Liver (tissue), 9 donors: ENCODE results near the gene TXNIP. TPM values are rescaled to one million over a fixed set of nuclear protein-coding genes. Genes with fewer than 3 reads are reported as not detected.

Source experiments
- DNase-seq: peaks from one replicate; pipeline ENCODE4 v3.0.0-alpha.2; 2017; ENCODE audit warnings: low spot score
- H3K27ac ChIP-seq, 2 donors: one replicate each; pipeline ENCODE4 v1.7.0; 2013; ENCODE audit warnings: inconsistent platforms in 2 of 2, low read length in 2 of 2, control low read depth in 1 of 2, low read depth in 1 of 2, mild to moderate bottlenecking in 1 of 2
- H3K27me3 ChIP-seq, 4 donors: one replicate each; pipeline versions ENCODE4 v1.6.1 to v1.7.0; 2013; ENCODE audit warnings: low read length in 3 of 4, inconsistent platforms in 1 of 4, mild to moderate bottlenecking in 1 of 4, moderate library complexity in 1 of 4; ENCODE audit not compliant: control insufficient read depth in 4 of 4, insufficient read depth in 4 of 4
- H3K36me3 ChIP-seq, 4 donors: one replicate each; pipeline versions ENCODE4 v1.6.1 to v1.7.0; 2013; ENCODE audit warnings: low read length in 3 of 4, mild to moderate bottlenecking in 3 of 4, low read depth in 1 of 4, moderate library complexity in 1 of 4; ENCODE audit not compliant: control insufficient read depth in 4 of 4, insufficient read depth in 3 of 4
- H3K4me1 ChIP-seq, 4 donors: one replicate each; pipeline versions ENCODE4 v1.6.1 to v1.7.0; 2013; ENCODE audit warnings: low read length in 3 of 4, mild to moderate bottlenecking in 3 of 4, moderate library complexity in 1 of 4; ENCODE audit not compliant: control insufficient read depth in 4 of 4, insufficient read depth in 4 of 4
- H3K4me3 ChIP-seq, 3 donors: one replicate each; pipeline versions ENCODE4 v1.6.1 to v1.7.0; 2013; ENCODE audit warnings: low read length in 3 of 3, control low read depth in 1 of 3, low read depth in 1 of 3, mild to moderate bottlenecking in 1 of 3
- H3K9ac ChIP-seq, 2 donors: one replicate each; pipeline ENCODE4 v1.7.0; 2013; ENCODE audit warnings: low read length in 2 of 2, mild to moderate bottlenecking in 2 of 2, moderate library complexity in 2 of 2, control low read depth in 1 of 2, low read depth in 1 of 2
- H3K9me3 ChIP-seq, 4 donors: one replicate each; pipeline versions ENCODE4 v1.6.1 to v1.7.0; 2013; ENCODE audit warnings: low read length in 3 of 4; ENCODE audit not compliant: control insufficient read depth in 4 of 4
- ATF3 ChIP-seq: IDR thresholded peaks from 2 replicates; pipeline ENCODE4 v1.6.1; 2016; ENCODE audit warnings: antibody characterized with exemption
- CTCF ChIP-seq: fragments of 150-350 bp; IDR thresholded peaks from 2 replicates; pipeline ENCODE4 v1.5.1; 2017; ENCODE audit warnings: improper control_type of control experiment, low read depth, low read length; ENCODE audit not compliant: missing input control
- EGR1 ChIP-seq, 2 donors: IDR thresholded peaks; 2 replicates each; pipeline ENCODE4 v1.6.1; 2016 to 2018; ENCODE audit warnings: antibody characterized with exemption in 2 of 2, low read depth in 2 of 2
- FOXA1 ChIP-seq: IDR thresholded peaks from 2 replicates; pipeline ENCODE4 v1.6.1; 2016; ENCODE audit warnings: antibody characterized with exemption
- FOXA2 ChIP-seq: IDR thresholded peaks from 2 replicates; pipeline ENCODE4 v1.6.1; 2016; ENCODE audit warnings: antibody characterized with exemption
- GABPA ChIP-seq, 2 donors: IDR thresholded peaks in 1 of 2; conservative IDR thresholded peaks in 1 of 2; 2 replicates each; pipeline ENCODE4 v1.6.1; 2016; ENCODE audit warnings: antibody characterized with exemption in 2 of 2, mild to moderate bottlenecking in 1 of 2, moderate library complexity in 1 of 2
- HNF4A ChIP-seq, 2 donors: conservative IDR thresholded peaks; 2 replicates each; pipeline ENCODE4 v1.6.1; 2016; ENCODE audit warnings: antibody characterized with exemption in 2 of 2, mild to moderate bottlenecking in 2 of 2
- HNF4G ChIP-seq: IDR thresholded peaks from 2 replicates; pipeline ENCODE4 v1.6.1; 2016; ENCODE audit warnings: antibody characterized with exemption
- JUND ChIP-seq, 2 donors: IDR thresholded peaks; 2 replicates each; pipeline ENCODE4 v1.6.1; 2016; ENCODE audit warnings: antibody characterized with exemption in 2 of 2
- MAX ChIP-seq: IDR thresholded peaks from 2 replicates; pipeline ENCODE4 v1.6.1; 2016; ENCODE audit warnings: antibody characterized with exemption
- NR2F2 ChIP-seq: IDR thresholded peaks from 2 replicates; pipeline ENCODE4 v1.6.1; 2016; ENCODE audit warnings: antibody characterized with exemption
- RAD21 ChIP-seq, 2 donors: IDR thresholded peaks; 2 replicates each; pipeline ENCODE4 v1.6.1; 2016; ENCODE audit warnings: antibody characterized with exemption in 2 of 2, mild to moderate bottlenecking in 2 of 2
- REST ChIP-seq: IDR thresholded peaks from 2 replicates; pipeline ENCODE4 v1.6.1; 2016; ENCODE audit warnings: antibody characterized with exemption, mild to moderate bottlenecking
- RXRA ChIP-seq, 2 donors: IDR thresholded peaks; 2 replicates each; pipeline ENCODE4 v1.6.1; 2017 to 2018; ENCODE audit warnings: antibody characterized with exemption in 2 of 2, mild to moderate bottlenecking in 1 of 2
- SP1 ChIP-seq: IDR thresholded peaks from 2 replicates; pipeline ENCODE4 v1.6.1; 2018; ENCODE audit warnings: antibody characterized with exemption, mild to moderate bottlenecking
- TAF1 ChIP-seq: conservative IDR thresholded peaks from 2 replicates; pipeline ENCODE4 v1.6.1; 2016; ENCODE audit warnings: antibody characterized with exemption, mild to moderate bottlenecking
- YY1 ChIP-seq: IDR thresholded peaks from 2 replicates; pipeline ENCODE4 v1.6.1; 2016; ENCODE audit warnings: antibody characterized with exemption, mild to moderate bottlenecking
- ZBTB33 ChIP-seq: IDR thresholded peaks from 2 replicates; pipeline ENCODE4 v1.6.1; 2016; ENCODE audit warnings: antibody characterized with exemption
- WGBS: extraction: QIAGEN DNeasy Blood & Tissue Kit; methylation state at CpG from one replicate; pipeline ENCODE4 v1.1.7; 2013; 5-methylcytosine and 5-hydroxymethylcytosine counted together
- polyA plus RNA-seq, 2 donors: library from polyadenylated mRNA; stranded (reverse) in 1 of 2; unstranded in 1 of 2; fragments of 200-250 nt in 1 of 2; fragments of >200 nt in 1 of 2; fragmentation: Nextera tagmentation in 1 of 2; extraction: Ambion mirVana in 1 of 2; gene quantifications; one replicate each; pipeline versions ENCODE4 v1.2.1 to v1.2.3, GENCODE V29; 2013 to 2015
- total RNA-seq, 2 donors: library from RNA; depleted of rRNA; stranded (reverse); fragments of >200 nt; gene quantifications; one replicate each; pipeline ENCODE4 v1.2.3, GENCODE V29; 2014
- donor health status: healthy.
- donor health status: healthy.
- donor health status: healthy.
- donor health status: healthy.
- donor health status: healthy.

The TXNIP gene
- total and polyA plus RNA-seq, 4 donors: 53.8 to 223 (median 92.0) TPM

- Histone ChIP-seq H3K36me3 (peaks cover 1 to 5% (median 4%) of the 10 kb centered on the region in 4 donors), H3K27me3 (no peaks in the 10 kb centered on the region), H3K9me3 (no peaks in the 10 kb centered on the region), H3K27ac (no peak overlapping the region), H3K9ac (no peak overlapping the region), H3K4me3 (no peak overlapping the region), H3K4me1 (peaks cover 10 to 39% (median 31%) of the 10 kb centered on the region in 4 donors)
- 99% methylated on average over 1 of the region's 1 CpG for WGBS
- DNase-seq: no peak
- TF ChIP-seq CTCF: no peak
- no peak for TF ChIP-seq HNF4G
- no peak for TF ChIP-seq FOXA2
- TF ChIP-seq HNF4A (conservative IDR thresholded peaks at IDR 0.05): no peak
- no peak for TF ChIP-seq EGR1 (IDR thresholded peaks at IDR 0.05; ENCODE audit: low read depth in 2 of 2)
- no peak for TF ChIP-seq TAF1
- no peak for TF ChIP-seq REST
- TF ChIP-seq FOXA1: no peak
- no peak for TF ChIP-seq YY1
- TF ChIP-seq GABPA (IDR thresholded peaks at IDR 0.05 in 1 of 2, conservative IDR thresholded peaks at IDR 0.05 in 1 of 2): no peak
- TF ChIP-seq ATF3: no peak
- TF ChIP-seq ZBTB33: no peak
- no peak for TF ChIP-seq NR2F2
- no peak for TF ChIP-seq RXRA (IDR thresholded peaks at IDR 0.05)
These were observed 8.5 kb downstream of the TXNIP start for GRCh38 chr1:145987926-145988325.

GRCh38 chr1:145986551-145986950, 9.8 kb downstream of the TXNIP start:
- H3K36me3 ChIP-seq: no peaks in the 10 kb centered on the region
- H3K4me3 ChIP-seq: no peak overlapping the region
- no peaks in the 10 kb centered on the region for H3K27me3 ChIP-seq
- no peaks in the 10 kb centered on the region for H3K9me3 ChIP-seq
- DNase-seq: no peak
- no peak overlapping the region for H3K9ac ChIP-seq
- WGBS: 97% methylated on average over 6 of the region's 6 CpGs
- peaks cover 16 to 41% (median 28%) of the 10 kb centered on the region in 4 donors for H3K4me1 ChIP-seq
- H3K27ac ChIP-seq: no peak overlapping the region
- TF ChIP-seq HNF4A (conservative IDR thresholded peaks at IDR 0.05): no peak
- no peak for TF ChIP-seq HNF4G
- no peak for TF ChIP-seq ATF3
- no peak for TF ChIP-seq JUND (IDR thresholded peaks at IDR 0.05)
- TF ChIP-seq RAD21 (IDR thresholded peaks at IDR 0.05): no peak
- TF ChIP-seq YY1: no peak
- no peak for TF ChIP-seq EGR1 (IDR thresholded peaks at IDR 0.05; ENCODE audit: low read depth in 2 of 2)
- no peak for TF ChIP-seq MAX
- no peak for TF ChIP-seq NR2F2
- no peak for TF ChIP-seq REST
- no peak for TF ChIP-seq SP1
- no peak for TF ChIP-seq GABPA (IDR thresholded peaks at IDR 0.05 in 1 of 2, conservative IDR thresholded peaks at IDR 0.05 in 1 of 2)
- TF ChIP-seq FOXA1: no peak
